Progenitor cell of endocrine pancreas (in vitro differentiated cells): ENCODE measurements around the gene REPS1. TPM values are rescaled to one million over a fixed set of nuclear protein-coding genes. Genes with fewer than 3 reads are reported as not detected.
"Not testable (repeated sequence)": the region's sequence is repeated elsewhere in the genome, so short reads cannot be mapped to it uniquely, and the experiment has no call there.

Experiments
- DNase-seq: peaks from one replicate; pipeline ENCODE4 v3.0.0; 2021; ENCODE audit warnings: low spot score; ENCODE audit not compliant: unreplicated experiment
- H3K27ac Mint-ChIP-seq: 2 replicates; pipeline ENCODE4 v1.8.0; 2021; ENCODE audit warnings: mild to moderate bottlenecking, moderate library complexity, mixed read lengths
- H3K27me3 Mint-ChIP-seq: 2 replicates; pipeline ENCODE4 v1.8.0; 2021; ENCODE audit warnings: mixed read lengths
- H3K36me3 Mint-ChIP-seq: 2 replicates; pipeline ENCODE4 v1.8.0; 2022; ENCODE audit warnings: mixed read lengths; ENCODE audit not compliant: insufficient read depth
- H3K4me1 Mint-ChIP-seq: 2 replicates; pipeline ENCODE4 v1.8.0; 2021; ENCODE audit warnings: low read depth, mixed read lengths
- H3K4me3 Mint-ChIP-seq: 2 replicates; pipeline ENCODE4 v1.8.0; 2021; ENCODE audit warnings: low read depth, mild to moderate bottlenecking, moderate library complexity, mixed read lengths
- H3K9me3 Mint-ChIP-seq: 2 replicates; pipeline ENCODE4 v1.8.0; 2021; ENCODE audit warnings: low read depth, mixed read lengths
- CTCF ChIP-seq: fragments of 200-600 bp; sonication (generic); IDR thresholded peaks from one replicate; pipeline ENCODE4 v1.5.0; 2021; ENCODE audit warnings: antibody characterized with exemption, mild to moderate bottlenecking; ENCODE audit not compliant: unreplicated experiment
- total RNA-seq: library from RNA; stranded (reverse); gene quantifications from 2 replicates; pipeline ENCODE4 v1.2.1, GENCODE V29; 2021

REPS1 gene
- total RNA-seq, 1 donor from 2014 or later: 60.3 TPM

- peak within 1 kb of the TSS; percentile 87 for H3K4me3 Mint-ChIP-seq
- TF ChIP-seq CTCF: no peak
- H3K4me1 Mint-ChIP-seq: peaks cover 16% of the 10 kb centered on the region
These were observed 40.8 kb upstream of the REPS1 start, which contains the start of gene ABRACL for GRCh38 chr6:139028658-139029469. Gene ABRACL (plus strand): TSS chr6:139028745. CDS start chr6:139034161, 5,416 bp downstream.

GRCh38 chr6:139028215-139028657 lies 40.2 kb upstream of the REPS1 start:
- Mint-ChIP-seq H3K27me3 (peaks cover 12% of the 10 kb centered on the region), H3K4me3 (peak overlapping the region; percentile 87), H3K36me3 (peaks cover 4% of the 10 kb centered on the region), H3K4me1 (peaks cover 19% of the 10 kb centered on the region), H3K27ac (peak overlapping the region; percentile 98), H3K9me3 (no peaks in the 10 kb centered on the region)
- no peak for DNase-seq
- no peak for TF ChIP-seq CTCF

More at GRCh38 chr6:139028658-139029469, 40.8 kb upstream of the REPS1 start, which contains the start of gene ABRACL:
- Mint-ChIP-seq H3K9me3 (no peaks in the 10 kb centered on the region), H3K36me3 (peaks cover 8% of the 10 kb centered on the region), H3K27me3 (peaks cover 6% of the 10 kb centered on the region), H3K27ac (peak within 1 kb of the TSS; percentile 98)
- peak; percentile 43 for DNase-seq

GRCh38 chr6:139027620-139028182 lies 39.6 kb upstream of the REPS1 start:
- no peak for TF ChIP-seq CTCF
- DNase-seq: no peak
- Mint-ChIP-seq H3K27ac (peak overlapping the region; percentile 98), H3K36me3 (peaks cover 2% of the 10 kb centered on the region), H3K9me3 (no peaks in the 10 kb centered on the region), H3K27me3 (peaks cover 15% of the 10 kb centered on the region), H3K4me3 (peak overlapping the region; percentile 87), H3K4me1 (peaks cover 15% of the 10 kb centered on the region)

GRCh38 chr6:139025416-139025815 lies 37.4 kb upstream of the REPS1 start:
- not testable (repeated sequence) for H3K36me3 Mint-ChIP-seq, H3K9me3 Mint-ChIP-seq, H3K27ac Mint-ChIP-seq, H3K4me3 Mint-ChIP-seq, DNase-seq
- Mint-ChIP-seq H3K27me3 (peaks cover 29% of the 10 kb centered on the region), H3K4me1 (peaks cover 13% of the 10 kb centered on the region)

GRCh38 chr6:139020689-139021088 lies 32.6 kb upstream of the REPS1 start:
- no peak for DNase-seq
- no peak for TF ChIP-seq CTCF
- Mint-ChIP-seq H3K27ac (no peak overlapping the region), H3K36me3 (no peaks in the 10 kb centered on the region), H3K4me1 (peaks cover 6% of the 10 kb centered on the region), H3K9me3 (no peaks in the 10 kb centered on the region), H3K27me3 (peaks cover 59% of the 10 kb centered on the region), H3K4me3 (no peak overlapping the region)
